ENCODE measurements around the gene LRRIQ1. TPM values are rescaled to one million over a fixed set of nuclear protein-coding genes. Genes with fewer than 3 reads are reported as not detected.

LRRIQ1 gene
- total RNA-seq, 2 experiments from 2014 or later: not detected

Other genes with a start within 250 kb of the LRRIQ1 start
- gene SLC6A15, start 123.6 kb upstream of the LRRIQ1 start, total RNA-seq: under 1 TPM; 0.25 to 0.43 TPM
- not detected for gene TSPAN19, start 74 bp upstream of the LRRIQ1 start, total RNA-seq
- not detected for gene ALX1, start 243.9 kb downstream of the LRRIQ1 start, total RNA-seq

All from activated CD4-positive, alpha-beta T cell treated with anti-CD3 and anti-CD28 coated beads for 36 hours (primary cell).